HG03175 (cell line): ENCODE measurements around the gene GDF2.

Source experiments
- ATAC-seq: cut with Tn5 transposase; IDR thresholded peaks from one replicate; pipeline ENCODE4 v1.9.1; 2021; ENCODE audit warnings: mild to moderate bottlenecking, moderate library complexity; ENCODE audit not compliant: unreplicated experiment

GDF2 gene

DNA sequence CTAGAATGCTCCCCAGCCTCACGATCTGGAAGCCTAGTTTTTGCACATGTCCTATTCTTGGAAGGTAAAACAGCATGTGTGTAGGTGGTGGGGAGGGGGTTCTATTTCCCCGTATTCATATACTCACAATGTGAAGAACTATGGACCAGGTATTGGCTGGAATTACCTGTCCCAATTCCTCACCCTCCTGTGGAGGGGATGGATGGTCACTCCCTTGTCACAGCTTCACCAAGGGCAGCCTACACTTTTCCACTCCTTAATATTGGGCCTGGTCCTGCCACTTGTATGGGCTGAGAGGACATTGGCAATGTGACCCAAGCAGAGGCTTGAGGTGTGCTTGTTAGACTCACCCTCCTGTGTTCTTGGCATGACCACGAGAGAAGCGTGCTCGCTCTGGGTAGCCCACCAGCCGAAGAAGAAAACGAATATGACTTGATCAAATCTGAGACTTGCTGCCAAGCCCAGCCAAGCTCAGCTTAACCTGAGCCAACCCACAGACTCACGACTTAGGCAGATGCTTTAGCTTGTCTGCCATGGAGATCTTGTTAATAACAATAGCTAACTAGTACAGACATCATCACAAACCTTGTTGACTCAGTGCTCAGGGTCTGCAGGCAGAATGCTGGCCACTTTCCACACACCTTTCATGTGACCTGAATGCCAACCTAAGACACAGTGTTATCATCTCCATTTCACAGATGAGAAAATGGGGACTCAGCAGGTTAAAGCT, 44.6 kb downstream of the GDF2 start:
- no peak for ATAC-seq

DNA sequence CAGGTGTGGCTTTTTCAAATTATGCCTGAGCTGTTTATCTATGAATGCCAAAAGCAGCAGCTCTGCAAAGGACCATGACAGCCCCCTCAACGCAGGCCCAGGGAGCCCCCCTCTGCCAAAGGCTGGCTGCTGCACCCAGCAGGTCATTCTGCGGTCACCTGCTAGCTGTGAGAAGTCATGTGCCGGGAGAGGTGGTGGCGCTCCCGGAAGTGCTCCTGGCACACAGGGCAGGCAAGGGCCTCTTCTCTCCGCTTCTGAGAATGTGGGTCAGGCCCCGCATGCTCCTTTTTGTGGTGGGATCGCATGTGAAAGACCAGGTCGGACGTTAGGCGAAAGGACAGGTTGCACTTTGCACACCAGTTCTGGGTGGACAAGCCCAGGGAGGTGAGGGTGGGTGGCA, 45.4 kb downstream of the GDF2 start:
- ATAC-seq, result no peak

DNA sequence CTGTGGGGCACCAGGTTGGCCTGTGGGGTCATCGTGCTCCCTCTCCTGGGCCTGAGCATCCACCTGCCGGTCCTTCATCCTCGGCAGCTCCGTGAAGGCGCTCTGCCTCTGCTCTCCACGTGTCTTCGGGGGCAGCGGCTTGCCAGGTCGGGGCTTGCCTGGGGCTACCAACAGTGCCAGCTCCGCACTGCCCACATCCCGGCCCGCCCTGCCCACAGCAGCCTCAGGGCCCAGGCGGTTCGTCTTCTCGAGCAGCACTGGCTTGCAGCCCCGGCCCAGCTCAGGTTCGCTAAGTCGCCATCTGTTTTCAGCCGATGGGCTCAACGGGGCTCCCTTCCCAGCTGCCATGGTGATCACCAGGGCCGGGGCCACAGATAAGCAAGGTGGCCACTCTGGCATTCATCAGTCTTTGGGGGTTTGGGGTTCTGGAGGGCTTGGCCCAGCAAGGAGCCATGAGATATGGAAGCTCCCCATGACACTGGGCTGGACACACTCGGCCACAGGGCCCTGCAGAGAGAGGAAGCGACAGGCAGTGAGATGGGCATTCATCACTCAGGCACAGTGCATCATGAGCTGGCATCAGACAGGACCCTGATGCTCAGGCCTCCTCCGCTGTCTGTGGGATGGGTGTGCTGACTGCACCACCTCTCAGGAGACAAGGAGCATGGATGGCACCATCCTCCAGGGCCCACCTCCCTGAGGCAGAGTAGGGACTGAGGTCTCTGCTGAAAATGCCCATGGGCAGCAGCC, 46.4 kb downstream of the GDF2 start:
- ATAC-seq, result no peak

- no peak for ATAC-seq
These were observed 47.1 kb downstream of the GDF2 start for GRCh38 chr10:47369251-47369894.

DNA sequence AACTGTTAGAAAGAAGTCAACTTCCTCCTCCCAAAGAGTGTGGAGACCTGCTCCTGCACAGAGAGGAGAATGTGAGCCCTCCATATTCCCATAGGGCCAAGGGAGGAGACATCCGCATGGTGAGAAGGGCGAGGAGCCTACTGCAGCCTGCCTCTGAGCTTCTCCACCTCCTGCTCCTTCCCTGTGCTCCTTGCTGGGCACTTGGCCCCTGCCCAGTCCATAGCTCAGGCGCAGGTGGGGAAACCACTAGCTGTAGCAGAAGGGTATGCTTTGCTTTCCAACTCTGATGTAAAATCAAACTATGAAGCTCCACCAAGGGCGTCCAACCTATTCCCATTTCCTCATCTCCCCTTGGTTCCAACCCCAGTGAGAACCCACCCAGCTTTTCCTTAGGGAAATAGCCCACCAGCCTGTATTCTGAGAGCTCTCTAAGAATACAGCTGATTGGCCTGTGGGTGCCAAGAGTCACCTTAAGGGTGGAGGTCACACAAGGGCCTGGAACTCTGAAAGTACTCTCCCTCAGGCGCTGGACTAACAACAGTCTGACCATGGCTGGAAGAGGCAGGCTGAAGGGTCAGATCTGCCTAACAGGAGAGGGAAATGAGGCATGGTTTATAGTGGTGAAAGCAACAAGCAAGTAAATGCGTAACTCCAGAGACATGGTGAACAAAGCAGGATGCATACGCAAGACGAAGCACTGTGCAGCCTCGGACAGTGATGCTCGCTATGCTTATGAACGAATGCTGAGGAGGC, 47.9 kb downstream of the GDF2 start:
- no peak for ATAC-seq

GRCh38 chr10:47370878-47371277, 48.6 kb downstream of the GDF2 start:
- no peak for ATAC-seq

DNA sequence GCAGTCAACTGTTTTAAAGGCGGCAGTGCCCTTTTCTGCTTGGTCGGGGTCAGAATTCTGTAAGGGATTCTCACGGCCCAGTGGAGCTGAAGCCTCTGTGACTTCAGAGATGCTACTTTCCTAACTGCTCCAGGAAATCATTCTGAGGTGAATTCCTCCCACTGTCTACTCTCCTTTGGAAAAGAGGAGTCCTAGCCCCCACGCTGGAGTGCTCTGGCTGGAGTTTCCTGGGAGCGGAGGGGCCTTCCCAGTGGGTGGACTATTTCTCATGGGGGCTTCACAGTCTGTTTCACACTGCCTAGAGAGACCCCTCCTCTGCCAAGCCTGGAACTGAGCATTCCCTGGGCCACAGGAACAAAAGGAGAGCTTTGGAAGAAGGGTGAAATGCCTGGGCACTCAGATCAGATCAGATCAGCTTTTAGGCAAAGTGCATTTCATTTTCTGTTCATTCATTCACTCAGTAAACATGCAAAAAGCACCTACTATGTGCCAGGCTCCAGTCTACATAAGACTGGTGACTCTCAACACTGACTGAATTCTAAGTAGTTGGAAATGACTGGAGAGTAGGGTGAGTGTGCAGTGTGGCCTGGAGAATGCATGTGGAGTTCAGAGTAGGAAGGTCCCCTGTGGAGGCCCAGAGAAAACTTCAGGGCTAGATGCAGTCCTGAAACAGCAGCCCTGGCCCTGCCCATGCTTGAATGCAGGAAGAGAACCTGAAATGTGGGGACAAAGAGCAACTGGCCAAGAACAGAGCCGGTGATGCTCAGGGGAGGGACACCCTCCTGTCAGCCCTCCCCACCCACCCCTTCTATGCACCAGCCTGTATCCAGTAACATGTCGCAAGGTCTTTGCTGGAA, 49.6 kb downstream of the GDF2 start:
- ATAC-seq, result no peak

GRCh38 chr10:47372726-47373125, 50.5 kb downstream of the GDF2 start:
- no peak for ATAC-seq

- ATAC-seq, result no peak
These were observed 52.6 kb downstream of the GDF2 start for GRCh38 chr10:47374611-47375536.

GRCh38 chr10:47376522-47377220, 54.4 kb downstream of the GDF2 start:
- no peak for ATAC-seq
